Ovary (tissue), 9 donors: ENCODE results near the gene SCN2A. TPM values are rescaled to one million over a fixed set of nuclear protein-coding genes. Genes with fewer than 3 reads are reported as not detected.

Source experiments
- DNase-seq, 5 donors: peaks; one replicate each; pipeline ENCODE4 v3.0.0-alpha.2; 2019 to 2020
- H3K27ac ChIP-seq, 2 donors: fragments of 200-600 bp; one replicate each; pipeline versions ENCODE4 v1.5.1 to v1.8.0; 2019 to 2022
- H3K27me3 ChIP-seq: fragments of 200-600 bp; one replicate; pipeline ENCODE4 v1.8.0; 2022
- H3K36me3 ChIP-seq: fragments of 200-600 bp; sonication (generic); one replicate; pipeline ENCODE4 v1.5.1; 2019
- H3K4me1 ChIP-seq: one replicate; pipeline ENCODE4 v1.8.1; 2013; ENCODE audit warnings: mild to moderate bottlenecking, moderate library complexity; ENCODE audit not compliant: insufficient read depth
- H3K4me3 ChIP-seq: fragments of 200-600 bp; sonication (generic); one replicate; pipeline ENCODE4 v1.5.1; 2017
- H3K9me3 ChIP-seq, 2 donors: fragments of 200-600 bp in 1 of 2; sonication (generic) in 1 of 2; one replicate each; pipeline versions ENCODE4 v1.5.1 to v1.8.1; 2013 to 2019; ENCODE audit warnings: mild to moderate bottlenecking in 1 of 2, moderate library complexity in 1 of 2
- EP300 ChIP-seq: sonication (generic); formaldehyde crosslinking; IDR thresholded peaks from one replicate; pipeline ENCODE4 v1.6.1; 2017; ENCODE audit warnings: antibody characterized with exemption
- POLR2A ChIP-seq: fragments of 450-650 bp; IDR thresholded peaks from one replicate; pipeline ENCODE4 v1.6.1; 2017; ENCODE audit warnings: antibody characterized with exemption, mild to moderate bottlenecking, moderate library complexity
- WGBS, 3 donors: extraction: QIAGEN DNeasy Blood & Tissue Kit in 1 of 3; methylation state at CpG; one replicate each; pipeline versions ENCODE4 v1.1.5 to v1.1.7; 2013 to 2017; 5-methylcytosine and 5-hydroxymethylcytosine counted together
- intact Hi-C, 4 donors: fragments of 100-400 bp; cut with DNase I; formaldehyde crosslinking; loops; one replicate each; pipeline versions ENCODE4 v1.11.0 to v1.15.1; 2022 to 2023
- polyA plus RNA-seq, 2 donors: library from polyadenylated mRNA; stranded (reverse); fragments of 200-250 nt in 1 of 2; fragments of 350-450 nt in 1 of 2; fragmentation: Illumina TruSeq in 1 of 2; extraction: RNeasy Lipid Tissue Mini Kit (QIAGEN cat#74804) in 1 of 2; gene quantifications; one replicate each; pipeline ENCODE4 v1.2.3, GENCODE V29; 2013 to 2014
- total RNA-seq, 7 donors: library from RNA; depleted of rRNA in 2 of 7; stranded (reverse); fragments of >200 nt in 2 of 7; fragmentation: NEBNext Ultra II Directional in 3 of 7; extraction: Animal tissue kit (Norgen Biotek cat#: 25700) in 3 of 7; gene quantifications; one replicate each; pipeline versions ENCODE4 v1.1.0 to v1.2.4, GENCODE V29; 2016 to 2023
- TF ChIP-seq, protein P1 (sequence below), 3 donors: fragments of 450-650 bp in 2 of 3; fragments of 200-600 bp in 1 of 3; IDR thresholded peaks; one replicate each; pipeline versions ENCODE4 v1.5.1 to v1.8.0; 2016 to 2022; ENCODE audit warnings: antibody characterized with exemption in 3 of 3, mild to moderate bottlenecking in 1 of 3
- donor health status: DM: no; HTN: no; CAD: no; lungs with moderate emphysema.
- donor health status: DM: no; HTN: no; CAD: no.
- donor health status: Bipolar disorder and iron deficiency.
- donor health status: DM: yes; HTN: yes; CAD: no.
- donor health status: DM: no; HTN: no; CAD: no.
- donor health status: DM: yes; HTN: yes; CAD: no.

The SCN2A gene
- total and polyA plus RNA-seq, 9 donors = 0.15 to 1.4 (median 0.61) TPM

DNA sequence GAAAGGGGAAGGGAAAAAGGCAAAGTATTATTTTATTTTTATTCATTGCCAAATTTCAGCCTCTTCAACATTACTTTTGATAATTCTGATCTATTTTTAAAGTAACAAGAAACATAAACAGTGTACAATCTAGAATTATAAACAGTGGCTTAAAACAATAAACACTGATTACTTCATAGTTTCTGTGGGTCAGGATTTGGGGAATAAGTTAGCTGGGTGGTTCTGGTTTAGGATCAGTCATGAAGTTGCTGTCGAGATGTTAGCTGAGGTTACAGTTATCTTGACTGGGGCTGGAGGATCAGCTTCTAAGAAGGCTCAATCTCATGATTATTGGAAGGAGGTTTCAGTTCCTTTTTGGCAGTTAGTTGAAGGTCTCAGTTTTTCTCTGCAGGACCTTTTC, 109.2 kb downstream of the SCN2A start:
- DNase-seq = no peak
- H3K36me3 ChIP-seq = no peaks in the 10 kb centered on the region
- H3K27me3 ChIP-seq = no peaks in the 10 kb centered on the region
- TF ChIP-seq EP300 (no peak), POLR2A (no peak)
- TF ChIP-seq, protein P1, sequence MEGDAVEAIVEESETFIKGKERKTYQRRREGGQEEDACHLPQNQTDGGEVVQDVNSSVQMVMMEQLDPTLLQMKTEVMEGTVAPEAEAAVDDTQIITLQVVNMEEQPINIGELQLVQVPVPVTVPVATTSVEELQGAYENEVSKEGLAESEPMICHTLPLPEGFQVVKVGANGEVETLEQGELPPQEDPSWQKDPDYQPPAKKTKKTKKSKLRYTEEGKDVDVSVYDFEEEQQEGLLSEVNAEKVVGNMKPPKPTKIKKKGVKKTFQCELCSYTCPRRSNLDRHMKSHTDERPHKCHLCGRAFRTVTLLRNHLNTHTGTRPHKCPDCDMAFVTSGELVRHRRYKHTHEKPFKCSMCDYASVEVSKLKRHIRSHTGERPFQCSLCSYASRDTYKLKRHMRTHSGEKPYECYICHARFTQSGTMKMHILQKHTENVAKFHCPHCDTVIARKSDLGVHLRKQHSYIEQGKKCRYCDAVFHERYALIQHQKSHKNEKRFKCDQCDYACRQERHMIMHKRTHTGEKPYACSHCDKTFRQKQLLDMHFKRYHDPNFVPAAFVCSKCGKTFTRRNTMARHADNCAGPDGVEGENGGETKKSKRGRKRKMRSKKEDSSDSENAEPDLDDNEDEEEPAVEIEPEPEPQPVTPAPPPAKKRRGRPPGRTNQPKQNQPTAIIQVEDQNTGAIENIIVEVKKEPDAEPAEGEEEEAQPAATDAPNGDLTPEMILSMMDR (IDR thresholded peaks at IDR 0.05) = no peak
- no peaks in the 10 kb centered on the region for H3K4me1 ChIP-seq
- no peaks in the 10 kb centered on the region for H3K9me3 ChIP-seq
- H3K4me3 ChIP-seq = no peak overlapping the region
- 30 to 67% (median 34%) methylated on average over 1 of the region's 1 CpG for WGBS, 3 donors
- intact Hi-C loops = no loop called here
- H3K27ac ChIP-seq = no peak overlapping the region

DNA sequence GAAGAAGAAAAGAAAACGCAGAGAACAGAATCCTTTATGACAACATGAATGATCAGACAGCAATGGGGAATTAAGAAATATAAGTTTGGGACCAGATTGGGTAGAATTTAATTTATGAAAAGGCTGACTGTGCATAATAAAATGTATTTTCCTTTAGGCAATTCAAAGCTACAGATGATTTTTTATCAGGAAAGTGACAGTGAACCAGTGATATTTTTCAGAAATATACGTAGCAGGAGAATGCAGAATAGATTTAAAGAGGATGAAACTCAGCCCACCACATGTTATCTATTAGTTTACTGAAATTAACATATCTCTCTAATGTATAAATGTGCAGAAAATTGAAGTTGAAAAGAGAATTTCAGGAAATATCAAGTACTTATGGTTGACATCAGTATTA, 110.0 kb downstream of the SCN2A start:
- no peaks in the 10 kb centered on the region for H3K4me1 ChIP-seq
- no peaks in the 10 kb centered on the region for H3K9me3 ChIP-seq
- TF ChIP-seq, protein P1 (IDR thresholded peaks at IDR 0.05) = no peak
- TF ChIP-seq POLR2A (no peak), EP300 (no peak)
- WGBS, 3 donors = 84 to 88% (median 86%) methylated on average over 2 of the region's 2 CpGs
- intact Hi-C loops = no loop called here
- H3K36me3 ChIP-seq = no peaks in the 10 kb centered on the region
- H3K27me3 ChIP-seq = no peaks in the 10 kb centered on the region
- no peak overlapping the region for H3K27ac ChIP-seq
- DNase-seq = no peak
- no peak overlapping the region for H3K4me3 ChIP-seq

DNA sequence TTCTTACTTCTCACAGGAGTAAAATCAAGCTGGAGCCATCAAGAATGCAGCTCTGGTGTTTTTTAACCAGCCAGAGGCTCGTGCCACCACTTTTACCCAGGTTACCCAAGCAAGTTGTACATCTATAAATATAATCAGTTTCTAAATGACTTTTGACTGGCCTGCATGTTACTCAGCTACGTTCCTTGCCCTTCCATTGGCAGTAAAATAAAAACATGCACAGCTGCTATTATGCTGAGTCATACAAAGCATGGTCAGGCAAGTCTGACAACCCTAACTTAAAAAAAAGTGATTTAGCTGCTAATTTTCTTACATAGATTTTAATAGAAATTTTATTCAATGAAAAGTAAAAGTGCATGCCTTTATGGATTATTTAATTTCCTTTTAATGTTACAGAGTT, 118.5 kb downstream of the SCN2A start:
- Histone ChIP-seq H3K4me3 (no peak overlapping the region), H3K36me3 (no peaks in the 10 kb centered on the region), H3K27me3 (no peaks in the 10 kb centered on the region), H3K9me3 (no peaks in the 10 kb centered on the region), H3K4me1 (no peaks in the 10 kb centered on the region), H3K27ac (no peak overlapping the region)
- WGBS, 3 donors = 12 to 17% (median 15%) methylated on average over 2 of the region's 2 CpGs
- intact Hi-C loops = no loop called here
- no peak for DNase-seq
- TF ChIP-seq, protein P1 (IDR thresholded peaks at IDR 0.05) = no peak
- no peak for TF ChIP-seq POLR2A
- TF ChIP-seq EP300 = no peak

DNA sequence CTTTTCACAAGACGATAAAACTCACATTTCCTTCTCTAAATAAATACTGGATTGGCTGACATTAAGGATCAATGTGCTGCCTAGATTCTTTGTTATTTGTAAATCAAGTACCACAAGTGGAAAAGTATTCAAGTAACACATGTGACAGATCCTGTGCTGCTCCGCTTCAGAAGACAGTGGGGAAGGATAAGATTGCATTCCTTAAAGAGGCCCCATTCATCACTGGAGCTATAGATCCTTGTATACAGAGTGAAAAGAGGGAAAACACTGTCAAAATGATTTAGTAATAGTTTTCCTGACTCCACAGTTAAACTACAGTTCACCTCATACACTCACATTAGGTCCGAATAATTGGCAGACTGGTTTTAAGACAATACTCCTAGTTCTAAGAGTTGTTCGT, 122.3 kb downstream of the SCN2A start:
- TF ChIP-seq, protein P1 (IDR thresholded peaks at IDR 0.05) = no peak
- TF ChIP-seq EP300 (no peak), POLR2A (no peak)
- 72 to 79% (median 78%) methylated on average over 4 of the region's 4 CpGs for WGBS, 3 donors
- Histone ChIP-seq H3K4me3 (no peak overlapping the region), H3K27me3 (no peaks in the 10 kb centered on the region), H3K4me1 (no peaks in the 10 kb centered on the region), H3K36me3 (no peaks in the 10 kb centered on the region), H3K9me3 (no peaks in the 10 kb centered on the region), H3K27ac (no peak overlapping the region)
- intact Hi-C loops = no loop called here
- DNase-seq = no peak
